Stimulated activated CD4-positive, alpha-beta T cell treated with anti-CD3 and anti-CD28 coated beads, Interleukin-4, amount 100 ng/mL, for 24 hours (primary cell): Measurements from ENCODE around the gene SNRPA1.
"Not testable (repeated sequence)": the region's sequence is repeated elsewhere in the genome, so short reads cannot be mapped to it uniquely, and the experiment has no call there.

Source experiments
- DNase-seq: peaks from one replicate; pipeline ENCODE4 v3.0.0-alpha.2; 2020

SNRPA1 gene

GRCh38 chr15:101288905-101289513 is 6.0 kb downstream of the SNRPA1 start:
- peak; percentile 32 for DNase-seq

GRCh38 chr15:101287342-101287741 is 7.7 kb downstream of the SNRPA1 start:
- not testable (repeated sequence) for DNase-seq

- no peak for DNase-seq
Measured at GRCh38 chr15:101286471-101287114, 8.5 kb downstream of the SNRPA1 start.

- DNase-seq = no peak
Measured at GRCh38 chr15:101283931-101284330, 11.1 kb downstream of the SNRPA1 start.

GRCh38 chr15:101280007-101280406 is 15.0 kb downstream of the SNRPA1 start:
- no peak for DNase-seq

- no peak for DNase-seq
Measured at GRCh38 chr15:101277943-101278564, 17.0 kb downstream of the SNRPA1 start.

GRCh38 chr15:101277038-101277822 is 17.8 kb downstream of the SNRPA1 start, which contains the start of gene SELENOS:
Gene SELENOS, minus strand, starts transcription at chr15:101277485. Its CDS starts 68 bp downstream, at chr15:101277417.
- DNase-seq = peak; percentile 88

GRCh38 chr15:101276501-101277037 is 18.5 kb downstream of the SNRPA1 start:
- DNase-seq = peak; percentile 19

- DNase-seq = no peak
Measured at GRCh38 chr15:101275018-101275417, 20.0 kb downstream of the SNRPA1 start.

- DNase-seq = no peak
Measured at GRCh38 chr15:101273534-101273933, 21.5 kb downstream of the SNRPA1 start.

GRCh38 chr15:101272584-101272983 is 22.5 kb downstream of the SNRPA1 start:
- no peak for DNase-seq

- DNase-seq = no peak
Measured at GRCh38 chr15:101269479-101270223, 25.4 kb downstream of the SNRPA1 start.

GRCh38 chr15:101267320-101268104 is 27.5 kb downstream of the SNRPA1 start:
- no peak for DNase-seq

- no peak for DNase-seq
Measured at GRCh38 chr15:101266787-101267186, 28.3 kb downstream of the SNRPA1 start.

GRCh38 chr15:101266034-101266433 is 29.0 kb downstream of the SNRPA1 start:
- DNase-seq = no peak

- DNase-seq = no peak
Measured at GRCh38 chr15:101264911-101265641, 30.0 kb downstream of the SNRPA1 start.

- DNase-seq = no peak
Measured at GRCh38 chr15:101264011-101264410, 31.0 kb downstream of the SNRPA1 start.

GRCh38 chr15:101262551-101262950 is 32.5 kb downstream of the SNRPA1 start:
- DNase-seq = no peak

GRCh38 chr15:101258238-101259144 is 36.6 kb downstream of the SNRPA1 start:
- DNase-seq = peak; percentile 65

- no peak for DNase-seq
Measured at GRCh38 chr15:101256757-101257156, 38.3 kb downstream of the SNRPA1 start.
